Endothelial cell of umbilical vein (primary cell): Measurements from ENCODE around the gene IRAK1BP1. TPM values are rescaled to one million over a fixed set of nuclear protein-coding genes. Genes with fewer than 3 reads are reported as not detected.

Source experiments
- BruUV-seq: library from RNA; stranded (reverse); fragments of 400-500 nt; replicated peaks from 2 replicates; lab custom pipeline; 2021; lab: Mats Ljungman, UMichigan
- CTCF ChIA-PET: fragments of 300-600, 350-600 bp; sonication (Branson Sonifier 250); formaldehyde crosslinking; loops from one replicate; lab custom pipeline; 2021; ENCODE audit warnings: antibody characterized with exemption, inconsistent platforms; lab: Charles Lee
- POLR2A ChIA-PET: fragments of 300-600, 350-600 bp; sonication (Branson Sonifier 250); formaldehyde crosslinking; loops from one replicate; lab custom pipeline; 2021; ENCODE audit warnings: antibody characterized with exemption, inconsistent platforms; lab: Charles Lee
- DNase-seq: peaks from one replicate; pipeline ENCODE4 v3.0.0-alpha.2; 2011; ENCODE audit warnings: low read depth, low spot score
- FAIRE-seq: peaks from 2 replicates; lab custom pipeline; 2011; peaks lifted over from hg19 to GRCh38; lab: Jason Lieb, UNC
- H2AFZ ChIP-seq: 2 replicates; pipeline ENCODE4 v1.6.0; 2012; ENCODE audit warnings: low read depth, low read length, control low read depth, inconsistent platforms
- H3K27ac ChIP-seq: 2 replicates; pipeline ENCODE4 v1.5.1; 2011; ENCODE audit warnings: low read depth, mild to moderate bottlenecking, control low read depth, low read length, moderate library complexity; ENCODE audit not compliant: insufficient read depth
- H3K27me3 ChIP-seq, 2 experiments: 2 replicates each; pipeline versions ENCODE4 v1.6.0 to v1.6.1; 2011; ENCODE audit warnings: low read length in 2 of 2, mixed read lengths in 1 of 2; ENCODE audit not compliant: control insufficient read depth in 2 of 2, insufficient read depth in 2 of 2
- H3K36me3 ChIP-seq, 2 experiments: 2 replicates in 1 of 2; 3 replicates in 1 of 2; pipeline ENCODE4 v1.5.1; 2011; ENCODE audit warnings: low read length in 2 of 2, mild to moderate bottlenecking in 1 of 2, moderate library complexity in 1 of 2; ENCODE audit not compliant: control insufficient read depth in 2 of 2, insufficient read depth in 2 of 2; ENCODE audit errors: extremely low read depth in 1 of 2
- H3K4me1 ChIP-seq: 3 replicates; pipeline ENCODE4 v1.5.1; 2011; ENCODE audit warnings: mild to moderate bottlenecking, low read length; ENCODE audit not compliant: control insufficient read depth, insufficient read depth; ENCODE audit errors: extremely low read depth
- H3K4me2 ChIP-seq: 2 replicates; pipeline ENCODE4 v1.6.1; 2011; ENCODE audit warnings: low read length, control low read depth, mixed read lengths; ENCODE audit not compliant: insufficient read depth
- H3K4me3 ChIP-seq, 3 experiments: fragments of 200-600 bp in 1 of 3; sonication (generic), shearing (Covaris generic) in 1 of 3; replicated peaks in 1 of 3; 2 replicates each; pipeline ENCODE4 v1.5.1; 2011 to 2016; ENCODE audit warnings: control low read depth in 3 of 3, low read length in 3 of 3, mild to moderate bottlenecking in 2 of 3, inconsistent platforms in 1 of 3, low read depth in 1 of 3, moderate library complexity in 1 of 3; ENCODE audit not compliant: insufficient read depth in 1 of 3
- H3K79me2 ChIP-seq: 2 replicates; pipeline ENCODE4 v1.6.0; 2012; ENCODE audit warnings: low read length, inconsistent platforms; ENCODE audit not compliant: control insufficient read depth, insufficient read depth
- H3K9ac ChIP-seq: replicated peaks from 2 replicates; pipeline ENCODE3; 2011; ENCODE audit warnings: low read length, control low read depth; ENCODE audit not compliant: insufficient read depth; ENCODE audit errors: extremely low read depth
- H3K9me1 ChIP-seq: replicated peaks from 3 replicates; pipeline ENCODE4 v1.6.0; 2011; ENCODE audit warnings: mild to moderate bottlenecking, low read length; ENCODE audit not compliant: control insufficient read depth, insufficient read depth; ENCODE audit errors: extremely low read depth
- H3K9me3 ChIP-seq: replicated peaks from 2 replicates; pipeline ENCODE4 v1.5.1; 2012; ENCODE audit warnings: low read length, inconsistent platforms; ENCODE audit not compliant: control insufficient read depth, insufficient read depth
- H4K20me1 ChIP-seq: replicated peaks from 2 replicates; pipeline ENCODE3; 2011; ENCODE audit warnings: mild to moderate bottlenecking, low read length; ENCODE audit not compliant: control insufficient read depth, insufficient read depth; ENCODE audit errors: extremely low read depth
- EZH2 ChIP-seq: IDR thresholded peaks from 2 replicates; pipeline ENCODE4 v1.6.1; 2012; ENCODE audit warnings: borderline replicate concordance, low read depth, mild to moderate bottlenecking, moderate library complexity, low read length, inconsistent platforms; ENCODE audit not compliant: severe bottlenecking
- FOS ChIP-seq: IDR thresholded peaks from 2 replicates; pipeline ENCODE4 v1.6.1; 2011; ENCODE audit warnings: mild to moderate bottlenecking, low read length, moderate library complexity, borderline replicate concordance; ENCODE audit not compliant: insufficient read depth
- GATA2 ChIP-seq: IDR thresholded peaks from 2 replicates; pipeline ENCODE4 v1.7.0; 2011; ENCODE audit warnings: low read depth, mild to moderate bottlenecking, moderate library complexity, mixed read lengths, low read length; ENCODE audit not compliant: insufficient read length, insufficient read depth
- JUN ChIP-seq: IDR thresholded peaks from 2 replicates; pipeline ENCODE4 v1.6.1; 2011; ENCODE audit warnings: borderline replicate concordance, low read depth; ENCODE audit not compliant: insufficient read length, insufficient read depth
- MYC ChIP-seq: IDR thresholded peaks from one replicate; pipeline ENCODE4 v1.6.1; 2011; ENCODE audit warnings: mild to moderate bottlenecking, low read depth, low read length
- POLR2A ChIP-seq: IDR thresholded peaks from 2 replicates; pipeline ENCODE4 v1.6.1; 2012; ENCODE audit warnings: low read depth, mild to moderate bottlenecking, control low read depth, low read length
- POLR2AphosphoS5 ChIP-seq: IDR thresholded peaks from 2 replicates; pipeline ENCODE4 v1.6.1; 2012; ENCODE audit warnings: low read depth, mild to moderate bottlenecking, control low read depth, low read length, moderate library complexity; ENCODE audit not compliant: insufficient read depth
- dilution Hi-C: fragments of 300-500 bp; cut with MboI; formaldehyde crosslinking; loops from one replicate; pipeline ENCODE4 v1.15.0; 2019; ENCODE audit warnings: low sequenced_read_pairs; ENCODE audit not compliant: extremely low pct_ligation_motif_present
- intact Hi-C: fragments of 100-400 bp; cut with micrococcal nuclease; formaldehyde crosslinking; loops from one replicate; pipeline ENCODE4 v1.10.0; 2022
- polyA plus RNA-seq, 4 experiments: library from polyadenylated mRNA; depleted of rRNA in 3 of 4; stranded (reverse) in 3 of 4; unstranded in 1 of 4; fragments of >200 nt; gene quantifications; 2 replicates each; pipeline versions ENCODE4 v1.2.1 to v1.2.3, GENCODE V29; 2011 to 2012; ENCODE audit warnings: missing spikeins in 1 of 4
- total RNA-seq: library from RNA; stranded (reverse); gene quantifications from 2 replicates; pipeline ENCODE4 v1.2.3, GENCODE V29; 2021
- TF ChIP-seq, protein P1 (sequence below): IDR thresholded peaks from 2 replicates; pipeline ENCODE4 v1.6.1; 2011; ENCODE audit not compliant: insufficient read depth, insufficient read length
- TF ChIP-seq, protein P2 (sequence below), 2 donors: IDR thresholded peaks; 1 replicate in 1 of 2; 2 replicates in 1 of 2; pipeline ENCODE4 v1.5.1; 2011; ENCODE audit warnings: low read length in 2 of 2, mild to moderate bottlenecking in 2 of 2, moderate library complexity in 2 of 2, control low read depth in 1 of 2, inconsistent platforms in 1 of 2, low read depth in 1 of 2; ENCODE audit not compliant: insufficient read depth in 1 of 2; ENCODE audit errors: extremely low read depth in 1 of 2

The IRAK1BP1 gene
- total and polyA plus RNA-seq, 2 donors (not counting 3 experiments of a cell fraction or from before 2014, with no cell fraction given): 1.8 to 3.0 TPM

DNA sequence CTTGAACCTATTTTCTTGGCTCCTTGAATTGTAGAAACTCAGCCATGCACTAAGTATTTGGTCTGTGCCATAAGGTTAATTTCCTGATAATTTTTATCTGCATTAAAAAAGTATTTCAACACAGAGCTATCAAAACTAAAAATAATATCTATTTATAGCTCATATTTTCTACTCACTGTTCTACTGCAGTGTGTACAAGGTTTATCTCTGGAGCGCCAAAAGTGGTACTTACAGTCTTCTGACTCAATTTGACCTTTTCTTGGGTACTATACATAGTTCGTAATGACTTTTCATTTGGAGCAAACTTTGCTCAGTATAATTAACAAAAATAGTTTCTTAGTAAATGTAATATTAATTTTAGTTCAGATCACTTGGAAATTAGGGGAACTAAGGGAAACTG lies 69.2 kb downstream of the IRAK1BP1 start:
- BruUV-seq: no TSS peak
- CTCF ChIA-PET: interaction anchor here (1.2 to 1.5 kb wide), 2 partner anchors 9 to 32 kb away, joined by 4 read pairs; no protein-coding TSS in a partner anchor
- FAIRE-seq: no peak

DNA sequence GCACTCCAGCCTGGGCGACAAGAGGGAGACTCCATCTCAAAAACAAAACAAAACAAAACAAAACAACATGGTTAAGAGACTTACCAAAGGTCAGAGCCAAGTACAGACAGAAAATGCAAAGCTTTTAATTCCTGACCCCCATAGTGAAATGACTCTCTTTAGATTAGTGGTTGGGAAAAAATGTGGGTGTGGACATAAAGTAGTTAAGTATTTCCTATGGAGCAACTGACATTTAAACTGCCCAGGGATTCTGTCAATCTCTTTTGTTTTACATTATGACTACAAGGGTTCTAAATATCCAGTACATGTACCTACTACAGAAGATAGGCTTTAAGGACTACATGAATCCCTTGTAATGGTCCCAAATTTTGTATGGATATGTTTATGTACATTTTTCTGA lies 75.1 kb downstream of the IRAK1BP1 start:
- intact Hi-C loops (no loop called here), dilution Hi-C loops (no loop called here)
- H3K79me2 ChIP-seq: no peaks in the 10 kb centered on the region
- no peak overlapping the region for H3K4me2 ChIP-seq
- H3K36me3 ChIP-seq: peaks cover 3 to 29% of the 10 kb centered on the region in 2 experiments
- ChIA-PET POLR2A (no interaction called here), CTCF (no interaction called here)
- H4K20me1 ChIP-seq: peaks cover 2% of the 10 kb centered on the region
- DNase-seq (no peak), FAIRE-seq (no peak)
- H3K9ac ChIP-seq: no peak overlapping the region
- TF ChIP-seq EZH2: no peak
- TF ChIP-seq GATA2: no peak
- TF ChIP-seq, protein P1, sequence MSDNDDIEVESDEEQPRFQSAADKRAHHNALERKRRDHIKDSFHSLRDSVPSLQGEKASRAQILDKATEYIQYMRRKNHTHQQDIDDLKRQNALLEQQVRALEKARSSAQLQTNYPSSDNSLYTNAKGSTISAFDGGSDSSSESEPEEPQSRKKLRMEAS: no peak
- TF ChIP-seq JUN: no peak
- no peak for TF ChIP-seq POLR2AphosphoS5
- TF ChIP-seq POLR2A: no peak
- no peak for TF ChIP-seq MYC
- no peak for TF ChIP-seq FOS
- TF ChIP-seq, protein P2, sequence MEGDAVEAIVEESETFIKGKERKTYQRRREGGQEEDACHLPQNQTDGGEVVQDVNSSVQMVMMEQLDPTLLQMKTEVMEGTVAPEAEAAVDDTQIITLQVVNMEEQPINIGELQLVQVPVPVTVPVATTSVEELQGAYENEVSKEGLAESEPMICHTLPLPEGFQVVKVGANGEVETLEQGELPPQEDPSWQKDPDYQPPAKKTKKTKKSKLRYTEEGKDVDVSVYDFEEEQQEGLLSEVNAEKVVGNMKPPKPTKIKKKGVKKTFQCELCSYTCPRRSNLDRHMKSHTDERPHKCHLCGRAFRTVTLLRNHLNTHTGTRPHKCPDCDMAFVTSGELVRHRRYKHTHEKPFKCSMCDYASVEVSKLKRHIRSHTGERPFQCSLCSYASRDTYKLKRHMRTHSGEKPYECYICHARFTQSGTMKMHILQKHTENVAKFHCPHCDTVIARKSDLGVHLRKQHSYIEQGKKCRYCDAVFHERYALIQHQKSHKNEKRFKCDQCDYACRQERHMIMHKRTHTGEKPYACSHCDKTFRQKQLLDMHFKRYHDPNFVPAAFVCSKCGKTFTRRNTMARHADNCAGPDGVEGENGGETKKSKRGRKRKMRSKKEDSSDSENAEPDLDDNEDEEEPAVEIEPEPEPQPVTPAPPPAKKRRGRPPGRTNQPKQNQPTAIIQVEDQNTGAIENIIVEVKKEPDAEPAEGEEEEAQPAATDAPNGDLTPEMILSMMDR (IDR thresholded peaks at IDR 0.05; ENCODE audit: extremely low read depth in 1 of 2, insufficient read depth in 1 of 2, low read depth in 1 of 2, low read length in 2 of 2): no peak
- no peak overlapping the region for H3K27ac ChIP-seq
- H3K9me1 ChIP-seq: no peaks in the 10 kb centered on the region
- no TSS peak for BruUV-seq
- no peak overlapping the region for H2AFZ ChIP-seq
- no peaks in the 10 kb centered on the region for H3K27me3 ChIP-seq
- H3K4me1 ChIP-seq: no peaks in the 10 kb centered on the region
- no peak overlapping the region for H3K4me3 ChIP-seq
- H3K9me3 ChIP-seq: no peaks in the 10 kb centered on the region

More for the DNA sequence above, 69.2 kb downstream of the IRAK1BP1 start:
- Histone ChIP-seq H3K4me1 (no peaks in the 10 kb centered on the region), H3K36me3 (peaks cover 3 to 6% of the 10 kb centered on the region in 2 experiments), H3K79me2 (no peaks in the 10 kb centered on the region), H3K9ac (no peak overlapping the region), H3K27me3 (no peaks in the 10 kb centered on the region), H3K4me3 (no peak overlapping the region), H2AFZ (no peak overlapping the region), H3K4me2 (no peak overlapping the region), H3K9me3 (no peaks in the 10 kb centered on the region), H4K20me1 (no peaks in the 10 kb centered on the region), H3K27ac (no peak overlapping the region), H3K9me1 (no peaks in the 10 kb centered on the region)
- DNase-seq: no peak
- dilution Hi-C loops: no loop called here
- no peak for TF ChIP-seq POLR2AphosphoS5
- POLR2A ChIA-PET: no interaction called here
- intact Hi-C loops: no loop called here
